Effector memory CD8-positive, alpha-beta T cell (primary cell): Measurements from ENCODE around the gene COX5B.
"Not testable (repeated sequence)": the region's sequence is repeated elsewhere in the genome, so short reads cannot be mapped to it uniquely, and the experiment has no call there.

Experiments used
- ATAC-seq: fragments of 150-1000 bp; cut with Tn5 transposase; replicated peaks from 2 replicates; pipeline ENCODE4 v1.10.0; 2021; ENCODE audit warnings: mild to moderate bottlenecking, moderate library complexity
- DNase-seq, 3 experiments: peaks; one replicate each; pipeline ENCODE4 v3.0.0; 2021
- H3K27ac Mint-ChIP-seq, 2 donors: one replicate each; pipeline ENCODE4 v1.8.0; 2022; ENCODE audit warnings: mild to moderate bottlenecking in 2 of 2, mixed read lengths in 2 of 2, moderate library complexity in 2 of 2
- H3K27me3 Mint-ChIP-seq, 2 donors: one replicate each; pipeline ENCODE4 v1.8.0; 2022; ENCODE audit warnings: mixed read lengths in 2 of 2
- H3K36me3 Mint-ChIP-seq: one replicate; pipeline ENCODE4 v1.8.0; 2022; ENCODE audit warnings: mild to moderate bottlenecking, moderate library complexity, mixed read lengths; ENCODE audit not compliant: insufficient read depth
- H3K4me1 Mint-ChIP-seq, 2 donors: one replicate each; pipeline ENCODE4 v1.8.0; 2022; ENCODE audit warnings: low read depth in 2 of 2, mixed read lengths in 2 of 2
- H3K4me3 Mint-ChIP-seq, 2 donors: one replicate each; pipeline ENCODE4 v1.8.0; 2022; ENCODE audit warnings: mild to moderate bottlenecking in 2 of 2, mixed read lengths in 2 of 2, moderate library complexity in 2 of 2
- H3K9me3 Mint-ChIP-seq, 2 donors: one replicate each; pipeline ENCODE4 v1.8.0; 2022; ENCODE audit warnings: mixed read lengths in 2 of 2

The COX5B gene

GRCh38 chr2:97625354-97626048 is 20.4 kb upstream of the COX5B start:
- not testable (repeated sequence) for H3K27ac Mint-ChIP-seq, ATAC-seq, H3K4me3 Mint-ChIP-seq, H3K4me1 Mint-ChIP-seq, H3K36me3 Mint-ChIP-seq, H3K9me3 Mint-ChIP-seq, DNase-seq
- peaks cover 5 to 24% of the 10 kb centered on the region in 2 donors for H3K27me3 Mint-ChIP-seq

DNA sequence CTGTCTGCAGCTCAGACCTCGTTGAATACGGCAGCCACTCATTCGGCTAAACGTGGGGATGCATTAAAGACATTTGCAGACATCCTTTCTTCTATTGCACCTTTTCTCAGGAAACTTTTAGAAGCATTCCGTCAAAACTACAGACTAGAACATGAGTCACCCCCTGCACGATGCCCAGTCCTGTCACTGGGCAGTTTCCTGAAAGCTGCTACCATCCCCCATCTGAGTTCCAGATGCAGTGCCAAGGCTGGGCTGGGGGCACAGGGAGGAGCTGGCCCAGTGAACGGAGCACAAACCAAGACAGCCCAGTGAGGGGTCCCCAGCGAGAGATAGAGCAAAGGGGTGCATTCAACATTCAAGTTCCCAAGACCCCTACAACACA is 19.8 kb upstream of the COX5B start:
- not testable (repeated sequence) for H3K27ac Mint-ChIP-seq

GRCh38 chr2:97644023-97644717 is 1.7 kb upstream of the COX5B start:
- peaks cover 27% of the 10 kb centered on the region for H3K36me3 Mint-ChIP-seq
- peaks cover 8 to 9% of the 10 kb centered on the region in 2 donors for H3K27me3 Mint-ChIP-seq
- H3K27ac Mint-ChIP-seq, result no peak overlapping the region
- DNase-seq (no peak), ATAC-seq (no peak)
- H3K9me3 Mint-ChIP-seq, result no peaks in the 10 kb centered on the region
- H3K4me1 Mint-ChIP-seq, result peaks cover 14 to 18% of the 10 kb centered on the region in 2 donors
- H3K4me3 Mint-ChIP-seq, result no peak overlapping the region

More for the DNA sequence above, 19.8 kb upstream of the COX5B start:
- DNase-seq, H3K4me1 Mint-ChIP-seq, H3K9me3 Mint-ChIP-seq, H3K4me3 Mint-ChIP-seq, ATAC-seq, H3K36me3 Mint-ChIP-seq: not testable (repeated sequence)
- H3K27me3 Mint-ChIP-seq, result peaks cover 5 to 29% of the 10 kb centered on the region in 2 donors

DNA sequence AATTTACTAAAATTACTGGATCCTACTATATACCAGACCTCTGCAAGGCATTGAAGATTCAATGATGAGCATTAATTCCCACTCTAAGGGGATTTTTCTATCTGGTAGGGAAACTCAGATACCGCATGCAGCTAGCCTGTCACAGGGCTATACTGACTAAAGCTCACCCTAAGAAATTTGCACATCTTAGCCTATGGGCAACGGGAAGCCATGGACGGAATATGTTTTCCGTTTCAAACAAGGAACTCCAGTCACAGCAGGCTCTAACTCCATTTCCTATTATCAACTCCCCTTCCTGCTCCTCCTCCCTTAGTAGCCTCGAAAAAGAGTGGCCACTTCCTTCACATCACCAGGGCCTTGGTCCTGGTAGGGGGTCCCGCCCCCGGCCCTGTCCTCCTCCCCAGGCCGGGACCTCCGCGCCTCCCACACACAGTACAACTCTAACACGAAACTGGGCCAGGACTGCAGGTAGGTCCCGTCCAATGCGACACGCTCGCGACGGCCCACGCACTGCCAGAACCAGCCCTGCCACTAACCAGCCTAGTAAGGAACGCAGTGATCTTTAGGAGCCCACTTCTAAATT is 659 bp upstream of the COX5B start:
- ATAC-seq (peak; percentile 54), DNase-seq (no peak)
- Mint-ChIP-seq H3K9me3 (no peaks in the 10 kb centered on the region), H3K36me3 (peaks cover 37% of the 10 kb centered on the region), H3K27ac (peak overlapping the region; percentile 90 to 94), H3K4me3 (peak overlapping the region; percentile 91), H3K27me3 (peaks cover under 1 to 1% of the 10 kb centered on the region in 2 donors), H3K4me1 (peaks cover 14 to 18% of the 10 kb centered on the region in 2 donors)

GRCh38 chr2:97646977-97647376 is 1.1 kb downstream of the COX5B start:
- H3K27me3 Mint-ChIP-seq, result no peaks in the 10 kb centered on the region
- H3K36me3 Mint-ChIP-seq, result peaks cover 45% of the 10 kb centered on the region
- H3K4me1 Mint-ChIP-seq, result peaks cover 14 to 18% of the 10 kb centered on the region in 2 donors
- H3K4me3 Mint-ChIP-seq, result peak overlapping the region; percentile 91
- no peak for DNase-seq
- H3K9me3 Mint-ChIP-seq, result no peaks in the 10 kb centered on the region
- ATAC-seq, result no peak
- H3K27ac Mint-ChIP-seq, result peak overlapping the region; percentile 90 to 94

DNA sequence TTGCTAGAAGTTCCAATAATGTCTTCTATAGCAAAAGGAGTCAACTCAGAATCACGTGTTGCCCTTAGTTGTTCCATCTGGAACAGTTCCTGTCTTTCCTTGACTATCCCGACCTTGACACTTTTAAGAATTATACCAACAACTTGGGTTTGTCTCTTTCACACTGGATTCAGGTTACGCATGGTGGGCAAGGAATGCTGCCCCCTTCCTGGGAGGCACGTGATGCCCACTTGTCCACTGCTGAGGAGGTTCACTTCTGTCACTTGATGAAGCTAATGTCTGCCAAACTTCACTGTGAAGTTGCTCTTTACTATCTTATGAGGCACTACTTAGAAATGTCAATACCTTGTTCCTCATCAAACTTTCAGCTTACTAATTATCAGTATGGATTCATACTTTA is 5.3 kb downstream of the COX5B start:
- Mint-ChIP-seq H3K4me1 (peaks cover 9% of the 10 kb centered on the region in 2 donors), H3K36me3 (peaks cover 43% of the 10 kb centered on the region), H3K27ac (no peak overlapping the region), H3K27me3 (no peaks in the 10 kb centered on the region), H3K4me3 (no peak overlapping the region), H3K9me3 (no peaks in the 10 kb centered on the region)
- ATAC-seq (no peak), DNase-seq (no peak)

- Mint-ChIP-seq H3K36me3 (peaks cover 48% of the 10 kb centered on the region), H3K9me3 (no peaks in the 10 kb centered on the region), H3K27ac (peak overlapping the region in 1 of 2 donors; percentile 21), H3K4me3 (no peak overlapping the region), H3K4me1 (peaks cover 0 to 2% of the 10 kb centered on the region in 2 donors), H3K27me3 (no peaks in the 10 kb centered on the region)
- DNase-seq (no peak), ATAC-seq (no peak)
Measured at GRCh38 chr2:97653473-97653872, 7.6 kb downstream of the COX5B start.

GRCh38 chr2:97653874-97654273 is 8.0 kb downstream of the COX5B start:
- Mint-ChIP-seq H3K27ac (peak overlapping the region in 1 of 2 donors; percentile 21), H3K4me1 (peaks cover 0 to 2% of the 10 kb centered on the region in 2 donors), H3K27me3 (no peaks in the 10 kb centered on the region), H3K36me3 (peaks cover 49% of the 10 kb centered on the region), H3K9me3 (no peaks in the 10 kb centered on the region), H3K4me3 (no peak overlapping the region)
- no peak for DNase-seq
- no peak for ATAC-seq

DNA sequence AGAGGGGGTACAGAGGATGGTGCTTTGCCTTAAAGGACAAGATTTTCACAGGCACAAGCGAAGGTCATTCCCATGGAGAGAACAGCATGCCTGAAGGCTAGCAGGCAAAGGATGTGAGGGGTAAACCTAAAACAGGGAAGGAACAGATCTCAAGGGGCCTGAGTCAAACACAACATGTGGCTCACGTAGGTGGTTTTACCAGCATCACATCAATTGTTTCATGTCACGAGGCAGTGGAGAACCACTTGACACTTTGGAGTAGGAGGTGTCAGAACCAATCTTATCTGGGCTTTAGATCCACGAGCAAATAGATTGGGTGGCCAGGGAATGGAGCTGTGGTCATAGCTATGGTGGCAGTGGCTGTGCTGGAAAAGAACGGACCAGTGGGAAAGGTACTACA is 8.4 kb downstream of the COX5B start:
- Mint-ChIP-seq H3K4me3 (no peak overlapping the region), H3K9me3 (no peaks in the 10 kb centered on the region), H3K27me3 (no peaks in the 10 kb centered on the region), H3K4me1 (peaks cover 0 to 2% of the 10 kb centered on the region in 2 donors), H3K27ac (peak overlapping the region in 1 of 2 donors; percentile 21), H3K36me3 (peaks cover 48% of the 10 kb centered on the region)
- peak; percentile 21 for ATAC-seq
- no peak for DNase-seq

DNA sequence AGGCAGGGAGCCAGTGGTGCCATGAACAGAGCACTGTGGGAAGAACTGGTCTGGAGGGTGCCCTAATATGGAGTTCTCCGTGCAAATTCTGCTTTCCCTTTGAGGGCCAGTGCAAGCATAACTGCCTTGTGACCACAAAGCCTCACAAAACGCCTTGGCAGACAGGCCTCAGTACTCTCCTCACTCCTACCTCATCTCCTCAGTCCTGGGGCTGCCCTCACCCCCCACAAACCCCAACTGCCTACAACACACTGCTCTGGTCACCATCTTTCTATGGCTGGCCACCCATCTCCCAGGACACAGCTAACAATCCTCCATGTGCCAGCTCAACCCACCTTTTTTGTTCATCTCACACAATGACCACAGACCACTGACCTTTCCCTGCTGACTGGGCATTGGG is 8.9 kb downstream of the COX5B start:
- ATAC-seq (peak; percentile 31), DNase-seq (no peak)
- Mint-ChIP-seq H3K4me3 (no peak overlapping the region), H3K27ac (peak overlapping the region in 1 of 2 donors; percentile 21), H3K36me3 (peaks cover 48% of the 10 kb centered on the region), H3K9me3 (no peaks in the 10 kb centered on the region), H3K27me3 (no peaks in the 10 kb centered on the region), H3K4me1 (peaks cover 2 to 5% of the 10 kb centered on the region in 2 donors)

DNA sequence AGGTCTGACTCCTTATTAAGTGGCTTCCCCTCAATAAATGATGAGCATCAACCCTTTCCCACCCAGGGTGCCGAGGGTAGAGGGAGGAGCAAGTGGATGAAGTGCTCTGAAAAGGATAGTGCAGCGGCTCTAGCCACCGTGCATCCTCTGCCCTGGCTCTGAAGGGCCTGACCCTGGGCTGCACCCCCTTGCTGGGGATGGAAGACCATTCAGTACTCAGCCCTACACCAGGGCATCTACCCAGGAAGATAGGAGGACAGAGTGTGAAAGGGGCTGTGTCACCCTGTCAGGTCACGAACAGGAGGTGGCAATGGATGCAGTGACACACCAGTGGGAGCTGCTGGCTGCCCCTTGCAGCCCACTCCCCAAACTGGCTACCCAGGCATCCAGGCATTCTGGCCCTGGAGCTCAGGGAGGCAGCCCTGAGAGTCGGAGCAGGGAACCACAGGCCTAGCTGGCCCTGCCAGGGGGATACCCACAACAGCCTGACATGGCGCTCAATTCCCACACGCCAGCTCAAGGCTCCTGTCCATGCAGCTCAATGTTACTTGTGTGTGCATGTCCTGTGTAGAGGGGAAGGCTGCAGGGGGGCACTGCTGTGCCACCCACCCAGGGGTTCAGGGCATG is 10.4 kb downstream of the COX5B start:
- Mint-ChIP-seq H3K27me3 (no peaks in the 10 kb centered on the region), H3K9me3 (no peaks in the 10 kb centered on the region), H3K4me1 (peaks cover 6 to 11% of the 10 kb centered on the region in 2 donors), H3K36me3 (peaks cover 38% of the 10 kb centered on the region), H3K27ac (no peak overlapping the region), H3K4me3 (no peak overlapping the region)
- no peak for DNase-seq
- ATAC-seq, result no peak

GRCh38 chr2:97656905-97657587 is 11.2 kb downstream of the COX5B start:
- peaks cover 38% of the 10 kb centered on the region for H3K36me3 Mint-ChIP-seq
- DNase-seq (no peak), ATAC-seq (no peak)
- no peaks in the 10 kb centered on the region for H3K9me3 Mint-ChIP-seq
- H3K27ac Mint-ChIP-seq, result peak overlapping the region; percentile 17 to 25
- peaks cover 13 to 19% of the 10 kb centered on the region in 2 donors for H3K4me1 Mint-ChIP-seq
- no peaks in the 10 kb centered on the region for H3K27me3 Mint-ChIP-seq
- no peak overlapping the region for H3K4me3 Mint-ChIP-seq
